ENCODE results near the gene KIF22. TPM values are rescaled to one million over a fixed set of nuclear protein-coding genes. Genes with fewer than 3 reads are reported as not detected.
A peak's percentile ranks its signal among the peaks of the same experiment; 100 is the strongest.
"Not testable (repeated sequence)": the region's sequence is repeated elsewhere in the genome, so short reads cannot be mapped to it uniquely, and the experiment has no call there.

KIF22 gene
- 78.5 TPM for total RNA-seq

- peaks cover 50% of the 10 kb centered on the region for H3K4me1 ChIP-seq (ENCODE audit: insufficient read depth, low read length)
- peak within 1 kb of the TSS; percentile 79 for H3K4me3 ChIP-seq (ENCODE audit: low read length)
- no peaks in the 10 kb centered on the region for H3K9me3 ChIP-seq (ENCODE audit: low read depth, low read length)
- H3K27me3 ChIP-seq (ENCODE audit: insufficient read depth, low read length), result no peaks in the 10 kb centered on the region
These were observed at the start of gene KIF22 for GRCh38 chr16:29790183-29790948. KIF22 (plus strand) TSS chr16:29790751; CDS start chr16:29790760, 9 bp downstream.

DNA sequence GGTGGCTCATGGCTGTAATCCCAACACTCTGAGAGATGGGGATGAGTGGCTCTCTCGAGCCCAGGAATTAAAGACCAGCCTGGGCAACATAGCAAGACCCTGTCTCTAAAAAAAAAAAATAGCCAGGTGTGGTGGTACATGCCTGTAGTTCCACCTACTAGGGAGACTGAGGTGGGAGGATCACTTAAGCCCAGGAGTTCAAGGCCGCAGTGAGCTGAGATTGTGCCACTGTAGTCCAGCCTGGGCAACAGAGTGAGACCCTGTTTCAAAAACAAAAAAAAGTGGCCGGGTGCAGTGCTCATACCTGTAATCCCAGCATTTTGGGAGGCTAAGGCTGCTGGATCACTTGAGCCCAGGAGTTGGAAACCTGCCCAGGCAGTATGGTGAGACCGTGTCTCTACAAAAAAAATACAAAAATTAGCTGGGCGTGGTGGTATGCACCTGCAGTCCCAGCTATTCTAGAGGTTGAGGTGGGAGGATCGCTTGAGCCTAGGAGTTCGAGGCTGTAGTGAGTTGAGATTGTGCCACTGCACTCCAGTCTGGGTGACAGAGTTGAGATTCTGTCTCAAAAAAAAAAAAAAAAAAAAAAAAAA is 47.8 kb upstream of the KIF22 start:
- Histone ChIP-seq H3K9me3 (ENCODE audit: low read depth, low read length) (no peaks in the 10 kb centered on the region), H3K27me3 (ENCODE audit: insufficient read depth, low read length) (no peaks in the 10 kb centered on the region), H3K4me1 (ENCODE audit: insufficient read depth, low read length) (peaks cover 90% of the 10 kb centered on the region), H3K4me3 (ENCODE audit: low read length) (no peak overlapping the region)

DNA sequence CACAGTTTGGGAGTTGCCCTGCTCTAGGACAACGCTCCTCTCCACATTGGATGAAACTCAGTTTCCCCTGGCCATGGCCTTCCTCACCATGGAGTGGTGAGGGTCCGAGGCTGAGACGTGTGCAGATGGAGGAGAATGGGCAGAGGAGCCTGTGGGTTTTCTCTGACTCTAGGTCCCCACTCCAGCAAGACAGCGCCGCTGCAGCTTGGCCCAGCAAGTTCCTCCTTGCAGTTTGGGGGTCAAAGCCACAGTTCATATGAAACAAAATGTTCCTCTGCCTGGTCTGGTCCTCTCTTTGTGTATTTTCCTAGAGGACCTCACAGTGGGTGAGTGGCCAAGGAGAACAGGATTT is 47.1 kb upstream of the KIF22 start:
- Histone ChIP-seq H3K4me3 (ENCODE audit: low read length) (no peak overlapping the region), H3K27me3 (ENCODE audit: insufficient read depth, low read length) (no peaks in the 10 kb centered on the region)

DNA sequence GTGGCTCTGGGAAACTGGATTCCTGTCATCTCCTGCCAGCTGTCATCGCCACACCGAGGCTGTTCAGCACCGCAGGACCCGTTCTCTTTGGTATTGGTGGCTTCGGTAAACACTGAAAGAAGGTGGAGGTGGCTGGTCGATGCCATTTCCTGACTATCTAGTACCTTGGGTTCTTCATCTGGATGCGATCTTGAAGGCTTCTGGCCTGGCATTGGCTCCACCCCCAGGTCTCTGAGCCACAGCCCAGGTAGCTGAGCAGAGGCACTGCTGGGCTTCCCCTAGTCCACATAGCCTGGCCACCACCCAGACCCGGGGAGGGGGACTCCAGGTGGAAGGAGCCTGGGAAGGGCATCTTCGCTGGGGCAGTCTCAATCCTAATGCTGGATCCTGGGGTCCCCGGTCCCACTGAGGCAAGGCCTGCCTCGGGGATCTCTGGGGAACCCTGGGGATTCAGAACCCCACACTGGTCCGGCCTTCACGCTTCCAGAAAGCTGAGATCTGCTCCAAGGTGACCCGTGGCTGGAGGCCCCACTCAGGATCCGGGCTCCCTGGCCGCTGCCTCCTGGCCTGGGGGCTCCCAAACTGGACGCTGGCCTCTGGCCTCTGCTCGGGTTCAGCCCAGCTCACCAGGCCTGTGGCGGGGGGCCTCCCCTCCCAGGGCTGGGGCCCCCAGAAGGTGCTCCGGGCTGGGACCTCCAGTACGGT is 46.6 kb upstream of the KIF22 start:
- H3K4me3 ChIP-seq (ENCODE audit: low read length), result peak overlapping the region; percentile 90
- H3K4me1 ChIP-seq (ENCODE audit: insufficient read depth, low read length), result peaks cover 90% of the 10 kb centered on the region

More for the DNA sequence above, 47.1 kb upstream of the KIF22 start:
- peaks cover 90% of the 10 kb centered on the region for H3K4me1 ChIP-seq (ENCODE audit: insufficient read depth, low read length)
- no peaks in the 10 kb centered on the region for H3K9me3 ChIP-seq (ENCODE audit: low read depth, low read length)

DNA sequence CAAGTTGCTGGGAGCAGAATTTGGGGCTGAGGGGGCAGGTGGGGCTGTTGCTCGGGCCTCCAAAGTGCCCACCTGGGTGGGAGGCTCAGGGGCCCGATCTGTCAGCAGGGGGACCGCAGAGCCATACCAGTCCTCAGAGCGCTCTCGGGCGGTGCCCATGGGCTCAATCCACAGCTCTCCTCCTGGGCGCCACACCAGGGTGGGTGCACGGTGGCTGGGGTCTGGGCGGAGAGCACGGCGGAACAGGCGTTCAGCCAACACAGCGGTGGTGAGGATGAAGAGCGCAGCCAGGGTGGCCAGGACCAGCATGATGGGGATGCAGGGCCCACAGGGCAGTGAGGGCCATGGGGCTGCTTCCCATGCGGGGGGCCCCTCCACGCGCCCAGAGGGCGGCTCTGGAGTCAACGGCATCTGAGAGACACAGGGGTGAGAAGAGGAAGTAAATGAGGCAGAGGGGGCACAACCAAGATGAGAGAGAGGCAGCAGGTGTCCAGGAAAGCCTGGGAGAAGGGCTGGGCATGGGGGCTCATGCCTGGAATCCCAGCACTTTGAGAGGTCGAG is 45.9 kb upstream of the KIF22 start:
- Histone ChIP-seq H3K4me3 (ENCODE audit: low read length) (peak overlapping the region; percentile 90), H3K9me3 (ENCODE audit: low read depth, low read length) (no peaks in the 10 kb centered on the region), H3K4me1 (ENCODE audit: insufficient read depth, low read length) (peaks cover 89% of the 10 kb centered on the region), H3K27me3 (ENCODE audit: insufficient read depth, low read length) (no peaks in the 10 kb centered on the region)

More for the DNA sequence above, 46.6 kb upstream of the KIF22 start:
- Histone ChIP-seq H3K9me3 (ENCODE audit: low read depth, low read length) (no peaks in the 10 kb centered on the region), H3K27me3 (ENCODE audit: insufficient read depth, low read length) (no peaks in the 10 kb centered on the region)

- Histone ChIP-seq H3K27me3 (ENCODE audit: insufficient read depth, low read length) (no peaks in the 10 kb centered on the region), H3K4me1 (ENCODE audit: insufficient read depth, low read length) (peaks cover 89% of the 10 kb centered on the region), H3K4me3 (ENCODE audit: low read length) (peak overlapping the region; percentile 90), H3K9me3 (ENCODE audit: low read depth, low read length) (no peaks in the 10 kb centered on the region)
These were observed 45.3 kb upstream of the KIF22 start for GRCh38 chr16:29745121-29745852.

DNA sequence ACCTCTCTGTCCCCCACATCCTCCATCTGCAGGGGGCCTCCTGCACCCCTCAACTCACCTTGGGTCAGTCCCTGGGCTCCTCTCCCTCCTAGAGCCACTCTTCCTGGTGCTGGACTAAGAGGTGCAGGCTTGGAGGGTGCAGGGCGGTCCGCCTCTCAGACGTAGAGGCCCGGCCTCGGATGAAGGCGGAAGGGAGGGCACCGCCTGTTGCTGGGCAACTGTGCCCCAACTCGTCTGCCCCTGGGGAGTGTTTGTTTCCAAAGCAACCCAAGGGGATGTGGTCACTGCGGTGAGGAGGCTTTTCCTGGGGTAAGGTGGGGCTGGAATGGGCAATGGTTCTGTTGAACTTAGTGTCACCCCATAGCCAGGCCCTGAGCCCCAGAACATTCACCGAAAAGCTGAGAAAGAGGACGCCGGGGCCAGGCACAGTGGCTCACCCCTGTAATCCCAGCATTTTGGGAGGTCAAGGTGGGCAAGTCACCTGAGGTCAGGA is 44.7 kb upstream of the KIF22 start, which contains the start of gene C16orf54:
TSS of gene C16orf54 (minus strand) at position 138 of the 493 bp plus-strand sequence. CDS start 1,039 bp downstream, outside the sequence.
- H3K4me1 ChIP-seq (ENCODE audit: insufficient read depth, low read length), result peaks cover 83% of the 10 kb centered on the region
- no peaks in the 10 kb centered on the region for H3K9me3 ChIP-seq (ENCODE audit: low read depth, low read length)
- H3K27me3 ChIP-seq (ENCODE audit: insufficient read depth, low read length), result no peaks in the 10 kb centered on the region
- H3K4me3 ChIP-seq (ENCODE audit: low read length), result peak within 1 kb of the TSS; percentile 90

DNA sequence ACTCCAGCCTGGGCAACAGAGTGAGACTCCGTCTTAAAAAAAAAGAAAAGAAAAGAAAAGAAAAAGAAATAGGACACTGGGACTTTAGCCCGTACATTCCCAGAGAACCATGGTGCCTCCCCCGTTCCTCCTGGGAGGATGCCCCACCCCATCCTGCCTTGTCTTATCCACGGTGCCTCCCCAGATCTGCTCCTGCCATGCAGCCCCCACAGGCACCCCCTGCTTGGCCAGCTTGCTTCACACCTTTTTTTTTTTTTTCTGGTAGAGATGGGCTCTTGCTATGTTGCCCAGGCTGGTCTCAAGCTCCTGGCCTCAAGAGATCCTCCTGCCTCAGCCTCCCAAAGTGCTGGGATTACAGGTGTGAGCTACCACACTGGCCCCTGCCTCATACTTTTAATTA is 44.0 kb upstream of the KIF22 start:
- not testable (repeated sequence) for H3K27me3 ChIP-seq (ENCODE audit: insufficient read depth, low read length); H3K9me3 ChIP-seq (ENCODE audit: low read depth, low read length)
- Histone ChIP-seq H3K4me1 (ENCODE audit: insufficient read depth, low read length) (peaks cover 77% of the 10 kb centered on the region), H3K4me3 (ENCODE audit: low read length) (peak overlapping the region; percentile 90)

GRCh38 chr16:29747947-29748759 is 42.4 kb upstream of the KIF22 start:
- Histone ChIP-seq H3K4me1 (ENCODE audit: insufficient read depth, low read length) (peaks cover 62% of the 10 kb centered on the region), H3K4me3 (ENCODE audit: low read length) (no peak overlapping the region), H3K9me3 (ENCODE audit: low read depth, low read length) (no peaks in the 10 kb centered on the region), H3K27me3 (ENCODE audit: insufficient read depth, low read length) (no peaks in the 10 kb centered on the region)

DNA sequence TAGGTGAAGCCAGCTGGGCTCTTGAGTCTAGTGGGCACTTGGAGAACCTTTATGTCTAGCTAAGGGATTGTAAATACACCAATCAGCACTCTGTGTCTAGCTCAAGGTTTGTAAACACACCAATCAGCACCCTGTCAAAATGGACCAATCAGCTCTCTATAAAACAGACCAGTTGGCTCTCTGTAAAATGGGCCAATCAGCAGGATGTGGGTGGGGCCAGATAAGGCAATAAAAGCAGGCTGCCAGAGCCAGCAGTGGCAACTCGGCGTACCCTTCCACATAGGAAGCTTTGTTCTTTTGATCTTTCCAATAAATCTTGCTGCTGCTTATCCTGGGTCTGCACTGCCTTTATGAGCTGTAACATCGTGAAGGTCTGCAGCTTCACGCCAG is 41.8 kb upstream of the KIF22 start:
- H3K27me3 ChIP-seq (ENCODE audit: insufficient read depth, low read length); H3K4me3 ChIP-seq (ENCODE audit: low read length); H3K9me3 ChIP-seq (ENCODE audit: low read depth, low read length): not testable (repeated sequence)
- H3K4me1 ChIP-seq (ENCODE audit: insufficient read depth, low read length), result peaks cover 56% of the 10 kb centered on the region

- H3K4me1 ChIP-seq (ENCODE audit: insufficient read depth, low read length), result peaks cover 36% of the 10 kb centered on the region
- no peaks in the 10 kb centered on the region for H3K9me3 ChIP-seq (ENCODE audit: low read depth, low read length)
- H3K27me3 ChIP-seq (ENCODE audit: insufficient read depth, low read length), result no peaks in the 10 kb centered on the region
- H3K4me3 ChIP-seq (ENCODE audit: low read length), result no peak overlapping the region
These were observed 37.0 kb upstream of the KIF22 start for GRCh38 chr16:29753516-29753915.

- Histone ChIP-seq H3K4me1 (ENCODE audit: insufficient read depth, low read length) (peaks cover 18% of the 10 kb centered on the region), H3K9me3 (ENCODE audit: low read depth, low read length) (no peaks in the 10 kb centered on the region), H3K27me3 (ENCODE audit: insufficient read depth, low read length) (no peaks in the 10 kb centered on the region), H3K4me3 (ENCODE audit: low read length) (no peak overlapping the region)
These were observed 33.9 kb upstream of the KIF22 start for GRCh38 chr16:29756654-29757053.

DNA sequence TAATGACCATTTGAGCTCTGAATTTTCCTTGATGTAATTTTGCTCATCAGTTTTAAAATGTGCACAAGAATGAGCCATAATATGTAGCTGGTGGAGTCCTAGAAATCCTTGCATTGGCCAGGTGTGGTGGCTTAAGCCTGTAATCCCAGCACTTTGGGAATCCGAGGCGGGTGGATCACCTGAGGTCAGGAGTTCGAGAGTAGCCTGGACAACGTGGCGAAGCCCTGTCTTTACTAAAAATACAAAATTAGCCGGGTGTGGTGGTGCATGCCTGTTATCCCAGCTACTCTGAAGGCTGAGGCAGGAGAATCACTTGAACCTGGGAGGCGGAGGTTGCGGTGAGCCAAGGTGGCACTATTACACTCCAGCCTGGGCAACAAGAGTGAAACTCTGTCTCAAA is 33.5 kb upstream of the KIF22 start:
- not testable (repeated sequence) for H3K4me3 ChIP-seq (ENCODE audit: low read length); H3K27me3 ChIP-seq (ENCODE audit: insufficient read depth, low read length); H3K9me3 ChIP-seq (ENCODE audit: low read depth, low read length)
- H3K4me1 ChIP-seq (ENCODE audit: insufficient read depth, low read length), result peaks cover 18% of the 10 kb centered on the region

DNA sequence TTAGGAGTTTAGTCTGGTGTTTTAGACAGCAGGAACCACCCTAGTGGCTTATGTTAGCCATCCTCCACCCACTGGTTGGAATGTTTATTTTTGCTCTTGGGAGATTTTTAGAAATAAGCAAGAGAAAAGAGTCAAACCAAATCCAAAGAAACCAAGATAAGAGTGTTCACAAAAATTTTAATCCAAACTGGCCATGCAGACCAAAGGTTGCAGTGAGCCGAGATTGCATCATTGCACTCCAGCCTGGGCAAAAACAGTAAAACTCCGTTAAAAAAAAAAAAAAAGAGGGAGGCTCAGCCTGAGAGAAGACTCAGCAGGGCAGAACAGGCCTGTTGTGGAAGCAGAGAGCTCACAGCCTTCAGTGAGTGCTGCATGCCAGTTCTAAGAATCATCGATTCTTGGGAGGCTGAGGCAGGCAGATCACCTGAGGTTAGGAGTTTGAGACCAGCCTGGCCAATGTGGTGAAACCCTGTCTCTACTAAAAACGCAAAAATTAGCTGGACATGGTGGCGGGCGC is 32.5 kb upstream of the KIF22 start:
- no peak overlapping the region for H3K4me3 ChIP-seq (ENCODE audit: low read length)
- H3K27me3 ChIP-seq (ENCODE audit: insufficient read depth, low read length), result no peaks in the 10 kb centered on the region
- no peaks in the 10 kb centered on the region for H3K9me3 ChIP-seq (ENCODE audit: low read depth, low read length)
- H3K4me1 ChIP-seq (ENCODE audit: insufficient read depth, low read length), result peaks cover 20% of the 10 kb centered on the region
